Neural progenitor cell (in vitro differentiated cells): ENCODE data around the gene TRPV5. TPM values are rescaled to one million over a fixed set of nuclear protein-coding genes. Genes with fewer than 3 reads are reported as not detected.

ENCODE experiments used
- DNase-seq: peaks from one replicate; pipeline ENCODE4 v3.0.0-alpha.2; 2016; ENCODE audit warnings: low spot score
- H2AFZ ChIP-seq: fragments of 200-600 bp; sonication (generic); replicated peaks from 2 replicates; pipeline ENCODE4 v1.6.1; 2016; ENCODE audit warnings: antibody characterized with exemption
- H3F3A ChIP-seq: fragments of 200-600 bp; sonication (generic); 2 replicates; pipeline ENCODE4 v1.6.1; 2016; ENCODE audit warnings: antibody characterized with exemption, low read depth
- H3K27ac ChIP-seq: fragments of 200-600 bp; sonication (generic); 2 replicates; pipeline ENCODE4 v1.5.1; 2016; ENCODE audit warnings: mild to moderate bottlenecking
- H3K27me3 ChIP-seq: fragments of 200-600 bp; sonication (generic); 2 replicates; pipeline ENCODE4 v1.6.1; 2016; ENCODE audit warnings: mild to moderate bottlenecking, moderate library complexity
- H3K36me3 ChIP-seq: fragments of 200-600 bp; sonication (generic); 2 replicates; pipeline ENCODE4 v1.5.1; 2016
- H3K4me1 ChIP-seq: fragments of 200-600 bp; sonication (generic); 2 replicates; pipeline ENCODE4 v1.6.1; 2016; ENCODE audit warnings: mixed run types
- H3K4me2 ChIP-seq: fragments of 200-600 bp; sonication (generic); 2 replicates; pipeline ENCODE4 v1.6.1; 2016
- H3K4me3 ChIP-seq: fragments of 200-600 bp; sonication (generic); 2 replicates; pipeline ENCODE4 v1.5.1; 2016
- H3K79me2 ChIP-seq: fragments of 200-600 bp; sonication (generic); 2 replicates; pipeline ENCODE4 v1.6.1; 2016; ENCODE audit warnings: low read depth
- H3K9ac ChIP-seq: fragments of 200-600 bp; sonication (generic); 2 replicates; pipeline ENCODE4 v1.6.1; 2016
- H3K9me3 ChIP-seq: fragments of 200-600 bp; sonication (generic); 2 replicates; pipeline ENCODE4 v1.5.1; 2016; ENCODE audit warnings: low read depth
- H4K20me1 ChIP-seq: fragments of 200-600 bp; sonication (generic); 2 replicates; pipeline ENCODE4 v1.6.1; 2016; ENCODE audit warnings: low read depth
- H3K27ac Mint-ChIP-seq: 3 replicates; pipeline ENCODE4 v1.8.0; 2021; ENCODE audit warnings: mixed read lengths
- H3K27me3 Mint-ChIP-seq: 2 replicates; pipeline ENCODE4 v1.8.0; 2022; ENCODE audit warnings: low read depth, mild to moderate bottlenecking, inconsistent platforms, moderate library complexity, mixed read lengths; ENCODE audit not compliant: insufficient read depth
- H3K36me3 Mint-ChIP-seq: 3 replicates; pipeline ENCODE4 v1.8.0; 2021; ENCODE audit warnings: mixed read lengths
- H3K4me1 Mint-ChIP-seq: 3 replicates; pipeline ENCODE4 v1.8.0; 2021; ENCODE audit warnings: mixed read lengths
- H3K4me3 Mint-ChIP-seq: 3 replicates; pipeline ENCODE4 v1.8.0; 2021; ENCODE audit warnings: mild to moderate bottlenecking, moderate library complexity, mixed read lengths
- H3K9me3 Mint-ChIP-seq: 3 replicates; pipeline ENCODE4 v1.8.0; 2020; ENCODE audit warnings: mixed read lengths
- EZH2 ChIP-seq: fragments of 200-600 bp; sonication (generic); IDR thresholded peaks from 2 replicates; pipeline ENCODE4 v1.6.1; 2017; ENCODE audit warnings: antibody characterized with exemption, mild to moderate bottlenecking, moderate library complexity
- EZH2phosphoT487 ChIP-seq: fragments of 200-600 bp; sonication (generic); IDR thresholded peaks from 2 replicates; pipeline ENCODE4 v1.6.1; 2017; ENCODE audit warnings: antibody characterized with exemption
- total RNA-seq: library from RNA; depleted of rRNA; stranded (reverse); fragments of >200 nt; gene quantifications from 2 replicates; pipeline ENCODE4 v1.2.3, GENCODE V29; 2015; ENCODE audit warnings: low replicate concordance
- TF ChIP-seq, protein P1 (sequence below): fragments of 200-600 bp; sonication (generic); IDR thresholded peaks from 2 replicates; pipeline ENCODE4 v1.5.1; 2017; ENCODE audit warnings: antibody characterized with exemption, mild to moderate bottlenecking

TRPV5 gene
- total RNA-seq, 1 donor from 2014 or later, result not detected

GRCh38 chr7:142968229-142968628, 34.7 kb upstream of the TRPV5 start:
- Histone ChIP-seq H3K4me1 (peaks cover 4% of the 10 kb centered on the region), H3K9ac (no peak overlapping the region), H3K36me3 (no peaks in the 10 kb centered on the region), H3K79me2 (no peaks in the 10 kb centered on the region), H3K27me3 (no peaks in the 10 kb centered on the region), H3F3A (peaks cover 2% of the 10 kb centered on the region), H3K4me2 (no peak overlapping the region), H3K27ac (no peak overlapping the region), H4K20me1 (no peaks in the 10 kb centered on the region), H3K4me3 (no peak overlapping the region), H2AFZ (no peak overlapping the region), H3K9me3 (no peaks in the 10 kb centered on the region)
- Mint-ChIP-seq H3K27me3 (peaks cover 3% of the 10 kb centered on the region), H3K27ac (no peak overlapping the region), H3K36me3 (no peaks in the 10 kb centered on the region), H3K4me3 (no peak overlapping the region), H3K4me1 (peaks cover 6% of the 10 kb centered on the region), H3K9me3 (no peaks in the 10 kb centered on the region)
- TF ChIP-seq, protein P1, sequence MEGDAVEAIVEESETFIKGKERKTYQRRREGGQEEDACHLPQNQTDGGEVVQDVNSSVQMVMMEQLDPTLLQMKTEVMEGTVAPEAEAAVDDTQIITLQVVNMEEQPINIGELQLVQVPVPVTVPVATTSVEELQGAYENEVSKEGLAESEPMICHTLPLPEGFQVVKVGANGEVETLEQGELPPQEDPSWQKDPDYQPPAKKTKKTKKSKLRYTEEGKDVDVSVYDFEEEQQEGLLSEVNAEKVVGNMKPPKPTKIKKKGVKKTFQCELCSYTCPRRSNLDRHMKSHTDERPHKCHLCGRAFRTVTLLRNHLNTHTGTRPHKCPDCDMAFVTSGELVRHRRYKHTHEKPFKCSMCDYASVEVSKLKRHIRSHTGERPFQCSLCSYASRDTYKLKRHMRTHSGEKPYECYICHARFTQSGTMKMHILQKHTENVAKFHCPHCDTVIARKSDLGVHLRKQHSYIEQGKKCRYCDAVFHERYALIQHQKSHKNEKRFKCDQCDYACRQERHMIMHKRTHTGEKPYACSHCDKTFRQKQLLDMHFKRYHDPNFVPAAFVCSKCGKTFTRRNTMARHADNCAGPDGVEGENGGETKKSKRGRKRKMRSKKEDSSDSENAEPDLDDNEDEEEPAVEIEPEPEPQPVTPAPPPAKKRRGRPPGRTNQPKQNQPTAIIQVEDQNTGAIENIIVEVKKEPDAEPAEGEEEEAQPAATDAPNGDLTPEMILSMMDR, result no peak
- TF ChIP-seq EZH2, result no peak
- TF ChIP-seq EZH2phosphoT487, result no peak
- DNase-seq, result no peak

GRCh38 chr7:142964502-142965246, 31.1 kb upstream of the TRPV5 start:
- Histone ChIP-seq H3K4me1 (peaks cover 18% of the 10 kb centered on the region), H3K27me3 (no peaks in the 10 kb centered on the region), H3K9ac (no peak overlapping the region), H3K4me2 (no peak overlapping the region), H3K79me2 (no peaks in the 10 kb centered on the region), H3K4me3 (no peak overlapping the region), H4K20me1 (no peaks in the 10 kb centered on the region), H3F3A (peaks cover 4% of the 10 kb centered on the region), H3K27ac (no peak overlapping the region), H2AFZ (no peak overlapping the region), H3K9me3 (no peaks in the 10 kb centered on the region), H3K36me3 (no peaks in the 10 kb centered on the region)
- Mint-ChIP-seq H3K36me3 (no peaks in the 10 kb centered on the region), H3K27me3 (peaks cover 5% of the 10 kb centered on the region), H3K4me3 (no peak overlapping the region), H3K9me3 (no peaks in the 10 kb centered on the region), H3K27ac (no peak overlapping the region), H3K4me1 (peaks cover 17% of the 10 kb centered on the region)
- TF ChIP-seq, protein P1, result no peak
- TF ChIP-seq EZH2 (no peak), EZH2phosphoT487 (no peak)
- no peak for DNase-seq

GRCh38 chr7:142963993-142964392, 30.4 kb upstream of the TRPV5 start:
- Mint-ChIP-seq H3K27ac (no peak overlapping the region), H3K27me3 (peaks cover 5% of the 10 kb centered on the region), H3K9me3 (no peaks in the 10 kb centered on the region), H3K36me3 (no peaks in the 10 kb centered on the region), H3K4me1 (peaks cover 17% of the 10 kb centered on the region), H3K4me3 (no peak overlapping the region)
- Histone ChIP-seq H3K27me3 (no peaks in the 10 kb centered on the region), H4K20me1 (no peaks in the 10 kb centered on the region), H3F3A (peaks cover 4% of the 10 kb centered on the region), H3K9me3 (no peaks in the 10 kb centered on the region), H3K4me2 (no peak overlapping the region), H3K27ac (no peak overlapping the region), H3K4me1 (peaks cover 18% of the 10 kb centered on the region), H2AFZ (no peak overlapping the region), H3K36me3 (no peaks in the 10 kb centered on the region), H3K4me3 (no peak overlapping the region), H3K79me2 (no peaks in the 10 kb centered on the region), H3K9ac (no peak overlapping the region)
- TF ChIP-seq EZH2phosphoT487, result no peak
- no peak for TF ChIP-seq EZH2
- TF ChIP-seq, protein P1, result no peak
- no peak for DNase-seq
